GM12872 (cell line): ENCODE measurements around the gene DTX4.

Experiments
- CTCF ChIP-seq: IDR thresholded peaks from 3 replicates; pipeline ENCODE4 v1.5.1; 2011; ENCODE audit warnings: low read depth, mild to moderate bottlenecking, low read length, moderate library complexity; ENCODE audit not compliant: insufficient read depth

DTX4 gene

DNA sequence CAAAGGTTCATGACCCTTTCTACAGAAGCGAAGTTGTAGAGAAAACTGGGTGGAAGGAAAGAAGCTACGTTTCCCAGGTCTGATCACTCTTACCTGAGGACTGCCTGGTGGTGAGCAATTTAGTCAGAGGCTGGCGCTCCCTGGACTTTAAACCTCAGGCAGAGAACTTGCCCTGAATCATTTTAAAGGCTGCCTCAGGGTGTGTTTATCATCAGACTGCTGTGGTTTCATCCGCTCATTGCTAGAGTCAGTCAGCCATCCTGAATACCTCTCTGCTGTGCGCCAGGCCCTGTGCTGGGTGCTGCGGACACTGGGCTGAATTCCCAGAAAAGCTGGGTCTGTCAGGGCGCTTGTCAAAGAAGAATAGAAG lies 2.7 kb downstream of the DTX4 start:
- TF ChIP-seq CTCF, result no peak

GRCh38 chr11:59175091-59175501 lies 3.2 kb downstream of the DTX4 start:
- TF ChIP-seq CTCF, result no peak

DNA sequence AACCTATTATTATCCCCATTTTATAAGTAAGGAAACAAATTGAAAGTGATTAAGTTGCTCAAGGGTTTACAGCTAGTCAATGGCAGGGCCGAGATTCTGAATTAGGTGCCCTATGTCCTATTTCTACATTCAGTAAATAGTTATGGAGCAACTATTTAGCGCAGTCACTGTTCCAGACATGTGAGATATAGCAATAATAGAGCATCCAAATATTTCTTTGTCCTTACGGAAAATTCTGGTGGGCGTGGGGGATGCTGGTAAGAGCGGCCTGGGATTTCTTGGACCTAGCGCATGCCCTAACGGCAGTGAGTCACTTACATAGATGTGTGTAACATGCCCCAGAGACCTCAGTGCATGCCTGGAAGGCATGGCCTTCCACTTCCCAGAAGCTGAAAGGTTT lies 4.4 kb downstream of the DTX4 start:
- TF ChIP-seq CTCF, result no peak

- TF ChIP-seq CTCF, result no peak
Measured at GRCh38 chr11:59178402-59178801, 6.5 kb downstream of the DTX4 start.

DNA sequence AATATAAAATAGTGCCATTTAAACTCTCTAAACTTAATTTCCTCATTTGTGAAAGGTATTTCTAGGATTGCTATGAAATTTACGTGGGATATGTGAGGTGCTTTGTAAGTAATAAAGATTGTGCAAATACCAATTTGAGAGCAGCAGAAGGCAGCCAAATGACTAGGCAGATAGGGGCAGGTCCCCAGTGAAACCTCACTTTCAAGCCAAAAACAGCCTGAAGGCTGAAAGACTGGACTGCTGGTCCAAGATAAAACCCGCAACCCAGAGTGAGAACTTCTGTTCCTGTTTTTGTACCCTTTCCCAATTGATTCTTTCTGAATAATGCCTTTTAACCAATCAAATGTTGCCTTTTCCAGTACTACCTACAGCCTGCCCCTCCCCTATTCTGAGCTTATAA lies 7.2 kb downstream of the DTX4 start:
- no peak for TF ChIP-seq CTCF

DNA sequence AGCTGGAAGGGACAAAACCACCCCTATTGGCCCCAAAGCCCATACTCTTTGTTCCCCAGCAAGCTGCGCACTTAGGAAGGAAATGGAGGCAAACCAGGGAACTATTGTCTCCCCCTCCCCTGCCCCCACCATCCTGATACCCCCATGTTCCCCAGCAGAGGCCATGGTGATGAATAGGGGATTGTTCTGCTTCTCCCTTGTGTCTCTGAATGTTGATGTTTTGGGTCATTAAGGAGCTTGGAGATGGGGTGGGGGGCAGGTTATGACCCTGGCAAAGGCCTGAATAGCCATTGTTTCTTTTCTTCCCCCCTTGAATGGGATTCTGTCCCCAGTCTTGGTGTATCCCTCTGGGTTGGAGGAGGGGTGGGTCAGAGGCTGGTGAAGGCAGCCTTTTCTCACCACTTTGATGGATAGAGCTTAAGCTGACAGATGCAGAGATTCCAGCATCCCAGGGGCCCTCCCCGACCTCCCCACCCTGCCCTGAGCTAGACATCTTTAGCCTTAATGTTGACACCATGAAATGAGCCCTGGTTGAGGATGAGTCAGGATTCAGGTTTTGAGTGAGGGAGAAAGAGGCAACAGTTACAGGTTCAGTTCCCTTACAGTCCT lies 8.3 kb downstream of the DTX4 start:
- no peak for TF ChIP-seq CTCF

DNA sequence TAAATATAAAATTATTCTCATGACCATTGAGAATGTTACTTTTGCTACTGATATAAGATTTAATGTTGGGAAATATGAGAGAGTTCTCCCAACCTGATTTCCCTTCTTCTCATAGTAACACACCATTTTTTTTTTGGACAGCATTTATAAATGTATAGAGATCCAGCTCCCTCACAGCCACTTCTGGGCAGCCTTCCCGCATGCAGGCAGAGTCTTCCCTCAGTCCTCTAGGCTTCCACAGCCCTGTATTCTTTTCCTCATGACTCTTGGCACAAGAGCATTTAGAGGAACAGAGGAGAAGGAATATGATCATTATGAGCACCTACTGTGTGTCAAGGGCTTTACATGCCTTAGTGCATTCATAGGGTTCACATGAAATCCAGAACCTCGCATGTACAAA lies 9.0 kb downstream of the DTX4 start:
- TF ChIP-seq CTCF, result no peak

GRCh38 chr11:59181746-59182456 lies 10.0 kb downstream of the DTX4 start:
- no peak for TF ChIP-seq CTCF
